ENCODE data around the gene TDRKH.
"Not testable (repeated sequence)": the region's sequence is repeated elsewhere in the genome, so short reads cannot be mapped to it uniquely, and the experiment has no call there.

Gene TDRKH

DNA sequence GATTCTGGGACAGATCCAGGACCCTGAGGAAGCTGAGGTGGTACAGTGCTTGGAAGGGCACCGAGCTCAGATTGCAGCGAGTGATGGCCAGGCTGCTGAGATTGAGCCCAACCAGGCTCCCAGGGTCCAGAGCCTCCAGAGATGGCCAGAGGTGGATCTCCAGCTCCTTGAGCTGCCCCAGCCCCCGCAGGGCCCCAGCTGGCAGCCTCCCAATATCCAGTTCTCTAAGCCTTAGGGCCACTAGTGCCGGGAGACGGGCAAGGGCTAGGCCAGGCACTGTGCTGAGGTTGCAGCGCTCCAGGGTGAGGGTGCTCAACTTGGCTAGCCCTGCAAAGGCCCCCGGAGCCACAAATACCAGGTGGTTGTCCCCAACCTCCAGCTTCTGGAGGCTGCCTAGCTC is 11.5 kb upstream of the TDRKH start:
- FAIRE-seq = no peak

DNA sequence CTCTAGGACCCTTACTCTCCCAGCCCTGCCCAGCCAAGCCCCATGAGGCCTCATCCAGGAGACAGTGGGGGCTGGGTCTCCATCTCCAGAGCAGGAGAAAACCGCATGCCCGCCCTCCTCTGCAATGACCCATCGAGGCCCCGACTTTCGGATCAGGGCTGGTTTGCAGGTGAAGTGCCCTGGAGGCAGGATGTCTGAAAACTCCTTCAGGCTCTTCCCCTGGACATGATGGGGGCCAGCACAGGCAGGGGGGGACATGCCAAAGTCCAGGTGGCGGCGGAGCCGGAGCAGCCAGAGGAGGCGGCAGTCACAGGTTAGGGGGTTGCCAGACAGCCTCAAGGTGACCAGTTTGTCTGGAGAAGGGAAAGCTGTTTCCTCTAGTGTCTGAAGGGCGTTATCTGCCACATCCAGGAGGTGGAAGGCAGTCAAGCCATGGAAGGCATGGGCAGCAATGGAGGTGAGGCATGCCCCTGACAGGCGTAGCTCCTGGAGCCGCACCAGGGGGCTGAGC is 11.1 kb upstream of the TDRKH start:
- FAIRE-seq = no peak

DNA sequence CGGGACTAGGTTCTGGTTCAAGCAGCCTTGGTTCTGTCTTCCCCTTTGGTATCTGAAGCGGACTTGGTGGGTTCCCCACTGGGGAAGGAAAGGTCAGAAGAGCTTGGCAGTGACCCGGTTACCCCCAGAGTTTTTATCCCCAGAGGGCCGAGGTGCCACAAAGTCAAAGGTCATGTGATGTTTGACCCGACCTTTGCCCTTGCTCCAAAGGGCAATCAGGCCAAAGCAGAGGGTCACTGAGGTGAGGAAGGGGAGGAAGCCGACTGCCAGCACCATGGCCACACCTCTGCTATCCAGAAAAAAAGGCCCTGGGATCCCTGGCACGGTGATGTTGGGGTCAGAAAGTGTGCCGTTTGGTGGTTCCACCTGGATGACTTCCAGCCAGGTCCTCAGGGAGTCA is 10.5 kb upstream of the TDRKH start:
- no peak for FAIRE-seq

DNA sequence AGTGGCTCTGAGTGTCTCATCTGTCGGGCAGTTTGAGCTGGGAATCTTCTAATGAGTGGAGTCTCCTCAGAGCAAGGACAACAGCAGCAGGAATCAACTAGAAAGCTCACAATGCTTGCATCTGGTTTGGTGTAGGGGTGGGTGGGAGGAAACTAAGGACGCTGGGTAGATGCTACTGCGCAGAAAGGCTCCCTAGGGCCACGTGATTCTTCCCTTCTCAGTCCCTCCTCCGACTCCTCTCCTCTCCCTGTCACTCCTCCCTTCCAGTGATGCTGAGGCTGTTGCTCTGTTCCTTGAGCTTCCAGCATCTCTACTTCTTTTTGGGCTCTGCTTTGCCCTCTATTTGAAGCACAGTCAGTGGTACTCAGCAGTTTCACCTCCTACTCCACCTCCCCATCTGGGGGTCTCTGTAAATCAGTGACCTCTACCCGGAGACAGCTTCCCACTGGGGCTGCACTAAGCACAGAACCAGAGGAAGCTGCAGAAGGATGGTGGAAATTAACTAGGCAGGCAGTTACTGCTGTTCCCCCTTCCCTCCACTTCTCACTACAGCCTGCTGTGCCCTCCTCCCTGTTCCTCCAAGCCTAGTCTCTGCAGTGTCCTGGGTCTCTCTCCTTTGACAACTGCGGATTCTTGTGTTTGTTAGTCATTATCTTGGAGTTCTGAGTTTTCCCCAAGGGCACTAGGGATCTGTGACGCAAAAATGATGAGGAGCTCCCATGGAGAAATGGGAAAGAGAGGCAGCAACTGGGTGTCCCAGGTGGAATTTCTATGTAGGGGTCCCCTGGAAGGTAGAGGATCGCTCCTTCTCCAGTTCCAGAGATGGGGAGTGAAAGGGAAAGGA is 9.1 kb upstream of the TDRKH start:
- no peak for FAIRE-seq

DNA sequence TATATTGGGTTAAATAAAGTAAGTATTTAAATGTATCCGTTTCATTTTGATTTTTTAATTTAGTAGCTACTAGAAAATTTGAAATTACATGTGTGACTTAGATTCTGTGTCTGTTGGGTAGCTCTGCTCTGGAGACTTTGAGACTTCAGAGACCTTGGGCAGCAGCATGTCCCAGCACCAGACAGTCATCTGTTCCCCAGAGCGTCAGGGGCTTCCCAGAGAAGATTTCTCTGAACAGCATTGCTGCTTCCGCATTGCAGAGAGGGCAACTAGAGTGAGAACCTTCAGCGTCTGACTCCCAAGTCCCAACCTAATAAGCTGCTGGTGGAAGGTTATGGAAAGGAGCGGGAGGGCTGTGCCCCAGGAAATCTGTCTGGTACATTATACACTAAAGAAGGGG is 8.3 kb upstream of the TDRKH start:
- no peak for FAIRE-seq

- FAIRE-seq = no peak
These were observed 796 bp upstream of the TDRKH start for GRCh38 chr1:151790940-151791651.

DNA sequence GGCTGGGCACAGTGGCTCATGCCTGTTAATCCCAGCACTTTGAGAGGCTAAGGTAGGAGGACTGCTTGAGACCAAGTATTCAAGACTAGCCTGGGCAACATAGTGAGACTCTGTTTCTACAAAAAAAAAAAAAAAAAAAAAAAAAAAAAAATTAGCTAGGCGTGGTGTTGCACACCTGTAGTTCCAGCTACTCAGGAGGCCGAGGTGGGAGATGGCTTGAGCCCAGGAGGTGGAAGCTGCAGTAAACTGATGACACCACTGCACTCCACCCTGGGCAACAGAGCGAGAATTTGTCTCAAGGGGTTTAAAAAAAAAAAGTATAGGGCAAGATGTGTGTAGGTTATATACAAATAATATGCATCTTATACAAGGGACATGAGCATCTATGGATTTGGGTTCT is 2.6 kb downstream of the TDRKH start:
- no peak for FAIRE-seq

GRCh38 chr1:151783796-151784195 is 6.5 kb downstream of the TDRKH start:
- no peak for FAIRE-seq

DNA sequence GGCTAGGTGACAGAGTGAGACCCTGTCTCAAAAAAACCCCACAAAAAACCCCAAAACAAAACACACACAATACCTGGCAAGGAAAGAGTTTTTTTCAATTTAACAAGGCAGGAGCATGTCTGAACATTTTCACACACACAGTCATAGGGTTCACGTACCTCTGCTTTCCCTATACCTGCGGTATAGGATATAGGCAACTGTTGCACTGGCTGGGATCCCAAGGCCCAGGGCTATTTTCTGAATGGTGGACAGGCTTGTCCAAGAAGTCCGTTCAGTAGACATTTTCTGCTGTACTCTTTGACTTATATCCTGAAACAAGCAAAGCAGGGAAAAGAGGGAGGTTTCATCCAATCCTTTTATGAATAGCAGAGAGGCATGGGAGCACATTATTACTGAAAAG is 7.6 kb downstream of the TDRKH start:
- FAIRE-seq = no peak

DNA sequence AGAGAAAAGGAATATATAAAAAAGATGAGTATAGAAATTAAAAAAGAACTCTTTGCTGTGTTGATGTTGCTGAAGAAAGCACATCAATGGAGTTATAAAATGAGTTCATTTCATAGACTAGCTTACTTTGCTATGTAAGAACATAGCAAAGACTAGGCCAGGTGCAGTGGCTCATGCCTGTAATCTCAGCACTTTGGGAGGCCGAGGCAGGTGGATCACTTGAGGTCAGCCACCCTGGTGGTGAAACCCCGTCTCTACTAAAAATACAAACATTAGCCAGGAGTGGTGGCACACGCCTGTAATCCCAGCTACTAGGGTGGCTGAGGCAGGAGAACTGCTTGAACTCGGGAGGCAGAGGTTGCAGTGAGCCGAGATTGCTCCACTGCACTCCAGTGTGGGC is 8.3 kb downstream of the TDRKH start:
- FAIRE-seq = not testable (repeated sequence)

DNA sequence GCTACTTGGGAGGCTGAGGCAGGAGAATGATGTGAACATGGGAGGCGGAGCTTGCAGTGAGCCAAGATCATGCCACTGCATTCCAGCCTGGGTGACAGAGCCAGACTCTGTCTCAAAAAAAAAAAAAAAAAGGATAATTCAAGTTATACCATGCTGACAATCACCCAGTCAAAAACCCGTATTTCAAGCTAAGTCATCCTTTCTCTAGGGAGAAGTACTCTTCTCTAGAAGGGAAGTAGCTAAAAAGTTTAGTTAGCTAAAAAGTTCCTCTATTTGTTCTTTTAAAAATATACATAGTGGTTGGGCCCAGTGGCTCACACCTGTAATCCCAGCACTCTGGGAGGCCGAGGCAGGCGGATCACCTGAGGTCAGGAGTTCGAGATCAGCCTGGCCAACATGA is 9.6 kb downstream of the TDRKH start:
- not testable (repeated sequence) for FAIRE-seq

DNA sequence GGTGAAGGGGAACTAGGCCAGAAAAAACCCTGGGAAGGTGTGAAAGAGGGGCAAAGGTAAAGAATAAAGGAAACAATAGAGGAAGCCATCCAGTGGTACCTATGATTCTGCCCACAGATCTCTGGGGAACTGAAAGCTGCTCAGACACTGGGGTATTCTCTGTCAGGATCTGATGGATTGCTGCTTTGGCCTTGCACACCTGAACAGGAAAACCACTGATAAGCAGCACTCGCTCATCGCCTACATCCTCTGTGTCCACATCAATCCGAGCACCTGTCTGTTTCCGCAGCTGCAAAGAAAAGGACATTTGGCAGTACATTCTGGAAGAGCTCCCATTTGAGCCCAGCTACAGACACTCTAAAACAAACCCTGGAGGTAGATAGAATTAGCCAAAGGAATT is 10.4 kb downstream of the TDRKH start:
- FAIRE-seq = no peak

DNA sequence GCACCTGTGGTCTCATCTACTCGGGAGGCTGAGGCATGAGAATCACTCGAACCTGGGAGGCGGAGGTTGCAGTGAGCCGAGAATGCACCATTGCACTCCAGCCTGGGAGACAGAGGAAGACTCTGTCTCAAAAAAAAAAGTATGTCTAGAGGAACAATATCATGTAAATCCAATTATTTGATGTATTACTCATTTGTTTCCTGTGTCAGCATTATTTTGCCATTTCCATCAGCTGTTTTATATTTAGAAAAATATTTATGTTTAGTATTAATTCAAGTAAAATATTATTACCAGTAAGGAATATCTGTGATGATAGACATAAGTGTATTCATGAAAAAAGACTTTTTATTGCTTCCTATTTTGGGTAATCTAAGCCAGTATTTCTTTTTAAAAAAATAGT is 13.0 kb downstream of the TDRKH start:
- no peak for FAIRE-seq

GRCh38 chr1:151776665-151777062 is 13.6 kb downstream of the TDRKH start:
- FAIRE-seq = no peak

DNA sequence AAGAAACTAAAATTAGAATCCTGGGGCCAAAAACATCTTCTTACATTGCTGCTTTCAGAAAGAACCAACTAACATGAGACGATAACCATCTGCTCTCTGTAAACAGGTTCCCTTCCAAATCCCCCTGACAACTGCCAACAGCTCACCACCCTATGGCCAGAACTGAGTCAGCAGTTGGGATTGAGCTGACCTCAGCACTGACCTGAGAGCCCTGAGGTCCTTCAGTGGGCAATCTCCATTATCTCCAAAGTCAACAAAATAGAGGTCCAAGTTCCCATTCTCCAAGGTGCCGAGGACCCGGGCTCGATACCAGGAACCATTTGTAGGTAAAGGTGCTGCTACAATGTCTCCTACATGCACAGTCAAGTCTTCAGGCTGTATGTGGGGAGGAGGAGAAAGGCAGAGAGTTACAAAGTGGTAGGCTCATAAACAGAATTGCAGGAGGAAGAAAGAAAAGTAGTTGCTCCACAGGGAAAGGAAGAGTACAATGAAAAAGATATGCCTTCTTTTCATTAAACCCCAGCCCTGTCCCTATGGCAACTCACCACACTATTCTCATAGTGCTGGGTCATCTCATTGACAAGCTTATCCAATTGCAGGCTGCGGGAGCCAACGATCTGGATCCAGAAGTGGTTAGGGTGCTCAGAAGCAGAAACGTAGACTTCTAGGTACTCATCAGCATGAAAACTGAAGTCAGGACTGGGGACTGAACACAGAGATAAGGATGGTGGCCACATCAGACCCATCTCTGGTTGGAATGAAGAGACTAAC is 14.2 kb downstream of the TDRKH start:
- no peak for FAIRE-seq

DNA sequence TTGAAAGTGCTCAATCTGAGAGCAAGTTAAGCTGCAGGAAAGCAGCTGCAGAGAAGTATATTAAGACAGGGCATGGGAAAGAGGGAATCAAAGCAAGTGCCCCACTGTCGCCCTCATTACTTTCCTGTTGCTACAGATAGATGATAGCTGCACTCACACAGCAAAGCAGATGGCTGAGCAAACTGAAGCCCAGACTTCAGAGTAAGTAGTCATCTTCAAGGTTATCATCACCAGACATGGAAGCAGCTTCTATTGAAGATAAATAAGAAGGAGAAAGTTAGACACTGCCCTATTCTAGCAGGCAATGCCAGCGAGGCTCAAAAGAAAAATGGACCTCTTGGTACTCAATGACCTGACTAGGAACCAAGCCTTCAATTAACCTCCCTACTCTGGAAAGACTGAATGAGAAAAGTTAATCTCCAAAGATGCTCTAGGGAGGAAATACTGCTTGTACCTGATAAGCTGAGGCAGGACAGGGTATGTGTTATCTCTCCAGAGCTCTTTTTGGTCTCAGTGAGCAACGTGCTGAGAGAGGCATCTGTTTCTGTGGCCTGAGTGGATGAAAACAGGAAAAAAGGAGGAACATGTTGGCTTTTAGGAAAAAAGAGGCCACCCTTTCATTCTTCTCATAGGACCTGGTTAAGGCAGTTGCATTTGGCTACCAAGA is 15.9 kb downstream of the TDRKH start:
- no peak for FAIRE-seq

- no peak for FAIRE-seq
These were observed 16.6 kb downstream of the TDRKH start for GRCh38 chr1:151773702-151774101.

DNA sequence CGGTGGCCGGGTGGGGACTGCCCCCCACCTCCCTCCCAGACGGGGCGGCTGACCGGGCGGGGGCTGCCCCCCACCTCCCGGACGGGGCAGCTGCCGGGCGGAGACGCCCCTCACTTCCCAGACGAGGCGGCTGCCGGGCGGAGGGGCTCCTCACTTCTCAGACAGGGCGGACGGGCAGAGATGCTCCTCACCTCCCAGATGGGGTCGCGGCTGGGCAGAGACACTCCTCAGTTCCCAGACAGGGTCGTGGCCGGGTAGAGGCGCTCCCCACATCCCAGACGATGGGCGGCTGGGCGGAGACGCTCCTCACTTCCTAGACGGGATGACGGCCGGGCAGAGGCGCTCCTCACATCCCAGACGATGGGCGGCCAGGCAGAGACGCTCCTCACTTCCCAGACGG is 21.0 kb downstream of the TDRKH start:
- FAIRE-seq = not testable (repeated sequence)

DNA sequence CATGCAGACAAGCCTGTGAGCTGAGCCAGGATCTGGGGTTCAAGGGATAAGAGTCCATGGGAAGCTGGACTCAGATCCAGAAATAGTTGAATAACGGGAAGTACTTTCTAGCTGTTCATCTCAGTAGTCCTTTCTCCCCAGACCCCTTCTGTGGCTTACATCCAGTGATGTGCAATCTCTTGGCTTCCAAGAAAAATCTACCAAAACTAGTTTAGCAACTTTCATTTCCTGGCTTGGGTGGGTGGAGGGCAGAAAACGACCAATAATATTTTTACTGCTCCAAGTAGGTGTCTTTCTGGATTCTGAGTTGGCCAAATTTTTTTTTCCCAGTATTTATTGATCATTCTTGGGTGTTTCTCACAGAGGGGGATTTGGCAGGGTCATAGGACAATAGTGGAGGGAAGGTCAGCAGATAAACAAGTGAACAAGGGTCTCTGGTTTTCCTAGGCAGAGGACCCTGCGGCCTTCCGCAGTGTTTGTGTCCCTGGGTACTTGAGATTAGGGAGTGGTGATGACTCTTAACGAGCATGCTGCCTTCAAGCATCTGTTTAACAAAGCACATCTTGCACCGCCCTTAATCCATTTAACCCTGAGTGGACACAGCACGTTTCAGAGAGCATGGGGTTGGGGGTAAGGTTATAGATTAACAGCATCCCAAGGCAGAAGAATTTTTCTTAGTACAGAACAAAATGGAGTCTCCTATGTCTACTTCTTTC is 21.8 kb downstream of the TDRKH start:
- FAIRE-seq = not testable (repeated sequence)

GRCh38 chr1:151763990-151764389 is 26.3 kb downstream of the TDRKH start:
- FAIRE-seq = no peak

GRCh38 chr1:151762941-151763921 is 27.1 kb downstream of the TDRKH start, which contains the start of gene MRPL9:
Gene MRPL9 (minus strand): TSS chr1:151763496. CDS start chr1:151763479, 17 bp downstream.
- no peak for FAIRE-seq

Data from endometrium (tissue), 2 donors.